Measurements from ENCODE around the gene ATP8A2. TPM values are rescaled to one million over a fixed set of nuclear protein-coding genes. Genes with fewer than 3 reads are reported as not detected.

The ATP8A2 gene
- total and polyA plus RNA-seq, 10 of the 15 experiments (the other 5 are each of a cell fraction or from before 2014, with no cell fraction given), result 0.01 to 0.04 (median 0.04) TPM; not detected in 7

DNA sequence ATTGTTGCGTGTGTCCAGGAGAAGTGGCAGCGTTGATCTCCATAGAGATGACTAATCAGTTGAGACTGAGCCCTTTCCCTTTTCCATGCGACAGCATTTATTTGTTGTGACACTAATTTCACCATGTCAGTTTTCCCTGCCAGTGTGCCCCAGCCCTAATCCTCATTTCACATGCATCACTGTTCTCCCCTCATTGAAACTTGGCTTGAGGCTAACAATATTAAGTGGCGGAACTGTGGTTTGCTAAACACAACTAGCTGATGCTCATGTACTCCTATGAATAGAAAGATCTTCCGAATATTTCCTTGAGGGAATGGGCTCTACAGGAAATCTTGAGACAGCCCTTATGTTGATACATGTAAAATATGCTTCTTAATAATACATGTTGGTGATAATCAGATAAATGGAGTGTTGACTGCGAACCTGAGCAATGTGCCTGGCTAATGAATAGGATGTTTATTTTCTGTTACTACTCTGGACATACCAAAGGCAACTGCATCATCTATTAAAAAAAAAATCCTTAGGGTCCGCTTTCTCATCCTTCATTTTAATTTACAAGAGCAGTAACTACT, 258.6 kb downstream of the ATP8A2 start:
- no peak overlapping the region for H3K4me3 ChIP-seq
- FAIRE-seq, result no peak
- ChIA-PET CTCF (no interaction called here), POLR2A (no interaction called here), SMC1A (ENCODE audit: uncharacterized antibody, unreplicated experiment) (interaction anchor here (0.6 kb wide), 1 partner anchor 37 kb away, joined by 3 read pairs; no protein-coding TSS in a partner anchor), RAD21 (ENCODE audit: unreplicated experiment) (no interaction called here)
- no peaks in the 10 kb centered on the region for H3K9me3 ChIP-seq (replicated peaks; ENCODE audit: control insufficient read depth, insufficient read depth, low read length)
- H4K20me1 ChIP-seq (ENCODE audit: control insufficient read depth, insufficient read depth), result no peaks in the 10 kb centered on the region
- H3K4me2 ChIP-seq (ENCODE audit: control insufficient read depth, insufficient read depth), result no peak overlapping the region
- H3K27me3 ChIP-seq (replicated peaks in 1 of 2; ENCODE audit: control insufficient read depth in 2 of 2, insufficient read depth in 2 of 2, low read length in 1 of 2), result no peaks in the 10 kb centered on the region
- no peak overlapping the region for H3K27ac ChIP-seq (ENCODE audit: control insufficient read depth, insufficient read depth)
- H3K79me2 ChIP-seq (ENCODE audit: control insufficient read depth, insufficient read depth, low read length), result no peaks in the 10 kb centered on the region
- in situ Hi-C loops (cut with MboI), result no loop called here
- intact Hi-C loops (cut with micrococcal nuclease; ENCODE audit: unreplicated experiment), result no loop called here
- ATAC-seq, result no peak
- no TSS peak for BruUV-seq (replicated peaks)
- no peaks in the 10 kb centered on the region for H3K4me1 ChIP-seq (ENCODE audit: control insufficient read depth, insufficient read depth, low read length)
- H2AFZ ChIP-seq (ENCODE audit: control insufficient read depth, low read depth, low read length), result no peak overlapping the region
- TF ChIP-seq MTA2 (IDR thresholded peaks at IDR 0.05; ENCODE audit: low read depth), result no peak
- no peak for TF ChIP-seq SREBF2 (IDR thresholded peaks at IDR 0.05; ENCODE audit: low read length)
- TF ChIP-seq FOS (IDR thresholded peaks at IDR 0.05; ENCODE audit: borderline replicate concordance, extremely low read depth, insufficient read length), result no peak
- no peak for TF ChIP-seq BRCA1 (IDR thresholded peaks at IDR 0.05; ENCODE audit: low read depth, low read length)
- no peak for TF ChIP-seq HDAC2 (IDR thresholded peaks at IDR 0.05)
- TF ChIP-seq POLR2AphosphoS2 (IDR thresholded peaks at IDR 0.05; ENCODE audit: low read depth, low read length), result no peak
- TF ChIP-seq MYC (IDR thresholded peaks at IDR 0.05; ENCODE audit: insufficient read depth, insufficient read length, insufficient replicate concordance, low read length, severe bottlenecking), result no peak
- no peak for TF ChIP-seq ZSCAN29 (IDR thresholded peaks at IDR 0.05)
- no peak for TF ChIP-seq TCF7 (IDR thresholded peaks at IDR 0.05; ENCODE audit: borderline replicate concordance)
- no peak for TF ChIP-seq EZH2 (IDR thresholded peaks at IDR 0.05; ENCODE audit: borderline replicate concordance, control insufficient read depth, low read depth, low read length)
- DNase-seq (ENCODE audit: low read depth, low spot score), result no peak
- 36% methylated on average over 7 of the region's 7 CpGs for WGBS (ENCODE audit: insufficient coverage, insufficient replicate concordance, low lambda C conversion rate, missing lambda C conversion rate)
- H3K9ac ChIP-seq (ENCODE audit: control insufficient read depth, insufficient read depth, low read length), result no peak overlapping the region
- H3K36me3 ChIP-seq (ENCODE audit: control insufficient read depth in 2 of 2, insufficient read depth in 2 of 2, low read length in 1 of 2), result no peaks in the 10 kb centered on the region

Measured in GM12878 (cell line).